SKM-1 treated with dmso at 0.1 percent for 144 hours (cell line): ENCODE results near the gene IMPA2.

ENCODE experiments used
- DNase-seq: peaks from one replicate; lab custom pipeline; 2025; ENCODE audit not compliant: unreplicated experiment; lab: John Stamatoyannopoulos, UW

The IMPA2 gene

GRCh38 chr18:12006488-12006840, 25.2 kb downstream of the IMPA2 start:
- no peak for DNase-seq

- DNase-seq, result no peak
Measured at GRCh38 chr18:12007063-12007462, 25.8 kb downstream of the IMPA2 start.

- DNase-seq, result no peak
Measured at GRCh38 chr18:12008181-12008767, 27.0 kb downstream of the IMPA2 start.

- no peak for DNase-seq
Measured at GRCh38 chr18:12008842-12009580, 27.7 kb downstream of the IMPA2 start.

- DNase-seq, result no peak
Measured at GRCh38 chr18:12009581-12010140, 28.4 kb downstream of the IMPA2 start.

- DNase-seq, result no peak
Measured at GRCh38 chr18:12010187-12010802, 29.0 kb downstream of the IMPA2 start.

GRCh38 chr18:12011199-12011956, 30.1 kb downstream of the IMPA2 start:
- no peak for DNase-seq

GRCh38 chr18:12011957-12012549, 30.7 kb downstream of the IMPA2 start:
- no peak for DNase-seq

- no peak for DNase-seq
Measured at GRCh38 chr18:12012697-12013096, 31.4 kb downstream of the IMPA2 start.

- no peak for DNase-seq
Measured at GRCh38 chr18:12013186-12013916, 32.0 kb downstream of the IMPA2 start.

GRCh38 chr18:12014086-12014485, 32.8 kb downstream of the IMPA2 start:
- DNase-seq, result no peak

- DNase-seq, result no peak
Measured at GRCh38 chr18:12014521-12015415, 33.5 kb downstream of the IMPA2 start.

- no peak for DNase-seq
Measured at GRCh38 chr18:12015416-12016062, 34.2 kb downstream of the IMPA2 start.

- DNase-seq, result no peak
Measured at GRCh38 chr18:12017081-12017480, 35.8 kb downstream of the IMPA2 start.

- DNase-seq, result no peak
Measured at GRCh38 chr18:12018861-12019260, 37.6 kb downstream of the IMPA2 start.

GRCh38 chr18:12021077-12021476, 39.8 kb downstream of the IMPA2 start:
- DNase-seq, result no peak

GRCh38 chr18:12021596-12021995, 40.3 kb downstream of the IMPA2 start:
- DNase-seq, result no peak

- DNase-seq, result no peak
Measured at GRCh38 chr18:12023375-12023774, 42.1 kb downstream of the IMPA2 start.

- no peak for DNase-seq
Measured at GRCh38 chr18:12026562-12026961, 45.3 kb downstream of the IMPA2 start.
